Measurements from ENCODE around the gene FXN. TPM values are rescaled to one million over a fixed set of nuclear protein-coding genes. Genes with fewer than 3 reads are reported as not detected.

The FXN gene
- total RNA-seq, 2 experiments from 2014 or later = 6.9 to 36.1 TPM

- Histone ChIP-seq H4K20me1 (ENCODE audit: insufficient read depth, low read length) (no peaks in the 10 kb centered on the region), H3K4me2 (ENCODE audit: low read length) (no peak overlapping the region), H2AFZ (ENCODE audit: low read length) (no peak overlapping the region), H3K9me2 (ENCODE audit: insufficient read depth, low read length) (no peaks in the 10 kb centered on the region), H3K27ac (ENCODE audit: low read depth, low read length, poor library complexity, severe bottlenecking) (no peak overlapping the region), H3K4me3 (ENCODE audit: low read depth, low read length, poor library complexity, severe bottlenecking) (no peak overlapping the region), H3K9me3 (ENCODE audit: low read length) (no peaks in the 10 kb centered on the region), H3K36me3 (ENCODE audit: insufficient read depth, low read length) (no peaks in the 10 kb centered on the region), H3K79me2 (ENCODE audit: insufficient read depth, low read depth, low read length) (no peaks in the 10 kb centered on the region), H3K4me1 (ENCODE audit: insufficient read depth, low read length, poor library complexity, severe bottlenecking) (no peaks in the 10 kb centered on the region)
- no peak for DNase-seq (ENCODE audit: low spot score)
- TF ChIP-seq, protein P1, sequence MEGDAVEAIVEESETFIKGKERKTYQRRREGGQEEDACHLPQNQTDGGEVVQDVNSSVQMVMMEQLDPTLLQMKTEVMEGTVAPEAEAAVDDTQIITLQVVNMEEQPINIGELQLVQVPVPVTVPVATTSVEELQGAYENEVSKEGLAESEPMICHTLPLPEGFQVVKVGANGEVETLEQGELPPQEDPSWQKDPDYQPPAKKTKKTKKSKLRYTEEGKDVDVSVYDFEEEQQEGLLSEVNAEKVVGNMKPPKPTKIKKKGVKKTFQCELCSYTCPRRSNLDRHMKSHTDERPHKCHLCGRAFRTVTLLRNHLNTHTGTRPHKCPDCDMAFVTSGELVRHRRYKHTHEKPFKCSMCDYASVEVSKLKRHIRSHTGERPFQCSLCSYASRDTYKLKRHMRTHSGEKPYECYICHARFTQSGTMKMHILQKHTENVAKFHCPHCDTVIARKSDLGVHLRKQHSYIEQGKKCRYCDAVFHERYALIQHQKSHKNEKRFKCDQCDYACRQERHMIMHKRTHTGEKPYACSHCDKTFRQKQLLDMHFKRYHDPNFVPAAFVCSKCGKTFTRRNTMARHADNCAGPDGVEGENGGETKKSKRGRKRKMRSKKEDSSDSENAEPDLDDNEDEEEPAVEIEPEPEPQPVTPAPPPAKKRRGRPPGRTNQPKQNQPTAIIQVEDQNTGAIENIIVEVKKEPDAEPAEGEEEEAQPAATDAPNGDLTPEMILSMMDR (conservative IDR thresholded peaks at IDR 0.05; ENCODE audit: low read length) = peak; percentile 39
- TF ChIP-seq EZH2phosphoT487 (IDR thresholded peaks at IDR 0.05; ENCODE audit: borderline replicate concordance, low read depth, low read length) = no peak
- POLR2A ChIA-PET = no interaction called here
- intact Hi-C loops (cut with micrococcal nuclease; ENCODE audit: unreplicated experiment) = no loop called here
- BruUV-seq (replicated peaks) = no TSS peak
- CTCF ChIA-PET (ENCODE audit: unreplicated experiment) = no interaction called here
Observed at GRCh38 chr9:69018737-69019136, 16.8 kb upstream of the FXN start.

GRCh38 chr9:69019808-69020207 is 15.7 kb upstream of the FXN start:
- no TSS peak for BruUV-seq (replicated peaks)
- TF ChIP-seq, protein P1 (conservative IDR thresholded peaks at IDR 0.05; ENCODE audit: low read length) = no peak
- no peak for TF ChIP-seq EZH2phosphoT487 (IDR thresholded peaks at IDR 0.05; ENCODE audit: borderline replicate concordance, low read depth, low read length)
- no peak for DNase-seq (ENCODE audit: low spot score)
- Histone ChIP-seq H3K79me2 (ENCODE audit: insufficient read depth, low read depth, low read length) (no peaks in the 10 kb centered on the region), H3K36me3 (ENCODE audit: insufficient read depth, low read length) (no peaks in the 10 kb centered on the region), H3K9me2 (ENCODE audit: insufficient read depth, low read length) (no peaks in the 10 kb centered on the region), H3K4me1 (ENCODE audit: insufficient read depth, low read length, poor library complexity, severe bottlenecking) (no peaks in the 10 kb centered on the region), H3K4me2 (ENCODE audit: low read length) (no peak overlapping the region), H3K4me3 (ENCODE audit: low read depth, low read length, poor library complexity, severe bottlenecking) (no peak overlapping the region), H2AFZ (ENCODE audit: low read length) (no peak overlapping the region), H4K20me1 (ENCODE audit: insufficient read depth, low read length) (no peaks in the 10 kb centered on the region), H3K9me3 (ENCODE audit: low read length) (no peaks in the 10 kb centered on the region), H3K27ac (ENCODE audit: low read depth, low read length, poor library complexity, severe bottlenecking) (no peak overlapping the region)
- intact Hi-C loops (cut with micrococcal nuclease; ENCODE audit: unreplicated experiment) = loop anchor here (5.0 kb wide), 1 partner anchor 603 kb away; no protein-coding TSS in a partner anchor
- ChIA-PET CTCF (ENCODE audit: unreplicated experiment) (no interaction called here), POLR2A (interaction anchor here (0.7 to 0.9 kb wide), 4 partner anchors 8 to 522 kb away, joined by 3 to 5 read pairs (median 4); no protein-coding TSS in a partner anchor)

GRCh38 chr9:69020301-69021145 is 15.0 kb upstream of the FXN start:
- Histone ChIP-seq H3K4me2 (ENCODE audit: low read length) (no peak overlapping the region), H3K4me3 (ENCODE audit: low read depth, low read length, poor library complexity, severe bottlenecking) (no peak overlapping the region), H4K20me1 (ENCODE audit: insufficient read depth, low read length) (no peaks in the 10 kb centered on the region), H3K79me2 (ENCODE audit: insufficient read depth, low read depth, low read length) (no peaks in the 10 kb centered on the region), H3K4me1 (ENCODE audit: insufficient read depth, low read length, poor library complexity, severe bottlenecking) (no peaks in the 10 kb centered on the region), H2AFZ (ENCODE audit: low read length) (no peak overlapping the region), H3K9me3 (ENCODE audit: low read length) (no peaks in the 10 kb centered on the region), H3K36me3 (ENCODE audit: insufficient read depth, low read length) (no peaks in the 10 kb centered on the region), H3K9me2 (ENCODE audit: insufficient read depth, low read length) (no peaks in the 10 kb centered on the region), H3K27ac (ENCODE audit: low read depth, low read length, poor library complexity, severe bottlenecking) (no peak overlapping the region)
- intact Hi-C loops (cut with micrococcal nuclease; ENCODE audit: unreplicated experiment) = loop anchor here (5.0 kb wide), 1 partner anchor 603 kb away; no protein-coding TSS in a partner anchor
- ChIA-PET POLR2A (interaction anchor here (0.7 to 0.9 kb wide), 3 partner anchors 9 to 522 kb away, joined by 3 to 5 read pairs (median 3); no protein-coding TSS in a partner anchor), CTCF (ENCODE audit: unreplicated experiment) (no interaction called here)
- BruUV-seq (replicated peaks) = no TSS peak
- TF ChIP-seq, protein P1 (conservative IDR thresholded peaks at IDR 0.05; ENCODE audit: low read length) = no peak
- no peak for TF ChIP-seq EZH2phosphoT487 (IDR thresholded peaks at IDR 0.05; ENCODE audit: borderline replicate concordance, low read depth, low read length)
- DNase-seq (ENCODE audit: low spot score) = no peak
